ENCODE results near the gene MTA3.

Gene MTA3

GRCh38 chr2:42762823-42763804 is 194.7 kb downstream of the MTA3 start:
- DNase-seq (ENCODE audit: low read depth) = no peak

DNA sequence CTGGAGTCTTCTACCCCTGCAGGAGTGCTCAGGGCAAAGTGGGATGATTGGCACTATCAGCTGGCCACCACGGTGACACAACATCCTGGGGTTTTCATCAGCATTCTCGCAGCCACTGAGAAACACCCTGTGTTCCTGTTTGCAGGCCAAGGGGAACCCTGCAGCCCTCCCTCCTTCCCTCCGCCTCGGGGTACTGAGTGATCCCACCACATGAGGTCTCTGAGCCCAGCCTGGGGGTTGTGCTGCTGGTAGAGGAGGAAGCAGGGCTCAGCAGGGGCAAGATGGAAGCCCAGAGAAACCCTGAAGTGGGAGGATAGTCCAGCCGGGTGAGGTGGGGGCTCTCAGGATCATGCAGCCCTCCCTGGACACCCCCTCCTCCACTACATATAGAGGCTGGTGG is 195.7 kb downstream of the MTA3 start, which contains the start of gene OXER1:
Gene OXER1 (minus strand): TSS at position 40 of the 400 bp plus-strand sequence. CDS start 73 bp downstream, outside the sequence.
- no peak for DNase-seq (ENCODE audit: low read depth)

DNA sequence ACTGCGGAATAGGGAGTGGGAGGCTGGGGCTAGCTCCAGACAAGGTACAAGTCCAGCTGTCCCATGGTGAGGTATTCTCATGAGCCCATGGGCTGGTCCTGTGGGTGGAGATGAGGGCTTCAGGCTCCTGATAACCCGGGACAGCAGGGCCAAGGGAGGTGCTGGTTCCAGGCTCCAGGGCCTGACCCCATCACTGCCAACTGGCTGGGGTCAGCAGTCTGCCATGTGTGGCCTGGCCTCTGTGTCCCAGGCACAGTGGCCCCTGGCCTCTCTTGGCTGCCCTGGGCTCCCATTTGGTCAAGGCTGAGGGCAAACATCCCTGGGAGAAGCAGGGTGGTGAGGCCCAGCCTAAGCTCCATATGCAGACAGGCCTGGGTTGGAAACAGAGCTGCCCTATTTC is 196.5 kb downstream of the MTA3 start:
- no peak for DNase-seq (ENCODE audit: low read depth)

GRCh38 chr2:42765686-42766085 is 197.3 kb downstream of the MTA3 start:
- no peak for DNase-seq (ENCODE audit: low read depth)

GRCh38 chr2:42767080-42767898 is 198.9 kb downstream of the MTA3 start:
- DNase-seq (ENCODE audit: low read depth) = no peak

DNA sequence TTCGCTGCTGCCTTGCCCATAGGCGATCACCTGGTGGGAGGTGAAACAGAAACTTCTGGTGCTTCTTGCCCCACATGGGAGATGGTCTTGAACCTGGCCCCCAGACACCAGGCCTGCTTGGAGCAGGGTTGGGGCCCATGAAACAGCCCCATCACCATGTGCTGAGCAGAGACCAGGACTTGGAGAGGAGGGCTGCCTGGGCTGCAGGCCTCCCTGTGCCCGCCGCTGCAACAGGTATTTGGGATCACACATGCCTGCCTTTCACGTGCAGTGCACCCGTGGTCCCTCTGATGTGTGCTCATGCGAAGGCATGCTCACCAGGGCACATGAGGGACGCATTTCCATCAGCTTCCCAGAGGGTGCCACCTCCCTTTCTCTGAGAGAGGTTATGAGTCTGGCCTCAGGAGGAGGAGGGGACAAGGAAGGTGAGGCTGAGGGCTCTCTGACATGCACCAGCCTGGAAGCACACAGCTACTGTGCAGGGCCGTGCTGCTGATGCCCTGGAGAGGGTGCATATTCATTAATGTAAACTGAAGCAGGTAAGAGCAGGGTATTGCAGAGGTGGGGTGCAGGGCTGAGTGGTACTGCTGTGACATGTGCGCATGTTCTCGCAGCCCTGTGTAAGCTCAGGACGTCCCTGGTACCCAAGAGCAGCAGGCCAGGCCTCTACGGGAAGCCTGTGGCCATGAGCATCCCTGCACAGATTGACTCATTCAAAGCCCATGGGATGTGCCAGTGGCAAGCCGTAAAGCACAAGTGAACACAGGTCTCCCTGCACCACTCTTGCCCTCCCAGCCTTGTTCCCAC is 199.7 kb downstream of the MTA3 start:
- no peak for DNase-seq (ENCODE audit: low read depth)

GRCh38 chr2:42768706-42769256 is 200.3 kb downstream of the MTA3 start:
- DNase-seq (ENCODE audit: low read depth) = no peak

GRCh38 chr2:42769583-42770287 is 201.3 kb downstream of the MTA3 start:
- DNase-seq (ENCODE audit: low read depth) = no peak

- no peak for DNase-seq (ENCODE audit: low read depth)
These were observed 202.1 kb downstream of the MTA3 start for GRCh38 chr2:42770288-42771131.

- DNase-seq (ENCODE audit: low read depth) = no peak
These were observed 203.2 kb downstream of the MTA3 start for GRCh38 chr2:42771546-42772153.

- DNase-seq (ENCODE audit: low read depth) = no peak
These were observed 206.8 kb downstream of the MTA3 start for GRCh38 chr2:42775186-42775585.

- DNase-seq (ENCODE audit: low read depth) = no peak
These were observed 207.4 kb downstream of the MTA3 start for GRCh38 chr2:42775810-42776209.

GRCh38 chr2:42777883-42778805 is 209.7 kb downstream of the MTA3 start:
- DNase-seq (ENCODE audit: low read depth) = no peak

DNA sequence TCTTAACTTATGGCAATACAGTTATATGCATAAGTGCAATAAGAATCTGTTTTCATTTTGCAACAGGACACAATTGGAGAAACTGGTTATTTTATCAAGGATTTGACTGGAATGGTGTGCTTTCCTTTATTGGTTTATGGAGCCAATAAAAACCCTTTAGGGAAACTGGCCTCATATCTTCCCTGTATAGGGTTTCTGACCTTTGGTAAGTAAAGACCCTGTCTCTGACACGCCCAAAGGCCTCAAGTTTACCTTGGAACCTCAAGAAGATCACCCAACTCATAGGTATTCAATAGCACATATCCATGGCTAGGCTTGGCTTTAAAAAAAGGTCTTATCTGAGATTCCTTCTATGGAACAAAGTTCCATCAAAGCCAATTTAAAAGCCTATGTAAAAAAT is 212.7 kb downstream of the MTA3 start:
- no peak for DNase-seq (ENCODE audit: low read depth)

DNA sequence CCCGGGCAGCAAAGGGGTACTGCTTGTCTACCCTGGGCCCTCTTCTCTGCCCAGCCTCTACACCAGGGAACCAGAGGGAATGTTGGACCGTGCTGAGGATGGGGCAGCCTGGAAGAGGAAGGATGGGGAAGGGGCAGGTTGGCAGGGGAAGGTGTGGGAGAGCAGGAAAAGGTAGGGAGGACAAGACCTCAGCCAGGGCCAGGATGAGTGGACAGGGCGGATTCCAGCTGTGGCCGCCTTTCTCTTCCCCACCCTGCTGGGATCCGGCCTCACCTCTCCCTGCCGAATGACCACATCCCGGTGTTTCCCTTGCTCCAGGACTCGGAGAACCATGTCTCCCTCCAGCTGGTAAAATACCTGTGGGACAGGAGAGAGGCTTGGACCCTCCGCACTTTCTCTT is 215.1 kb downstream of the MTA3 start:
- no peak for DNase-seq (ENCODE audit: low read depth)

DNA sequence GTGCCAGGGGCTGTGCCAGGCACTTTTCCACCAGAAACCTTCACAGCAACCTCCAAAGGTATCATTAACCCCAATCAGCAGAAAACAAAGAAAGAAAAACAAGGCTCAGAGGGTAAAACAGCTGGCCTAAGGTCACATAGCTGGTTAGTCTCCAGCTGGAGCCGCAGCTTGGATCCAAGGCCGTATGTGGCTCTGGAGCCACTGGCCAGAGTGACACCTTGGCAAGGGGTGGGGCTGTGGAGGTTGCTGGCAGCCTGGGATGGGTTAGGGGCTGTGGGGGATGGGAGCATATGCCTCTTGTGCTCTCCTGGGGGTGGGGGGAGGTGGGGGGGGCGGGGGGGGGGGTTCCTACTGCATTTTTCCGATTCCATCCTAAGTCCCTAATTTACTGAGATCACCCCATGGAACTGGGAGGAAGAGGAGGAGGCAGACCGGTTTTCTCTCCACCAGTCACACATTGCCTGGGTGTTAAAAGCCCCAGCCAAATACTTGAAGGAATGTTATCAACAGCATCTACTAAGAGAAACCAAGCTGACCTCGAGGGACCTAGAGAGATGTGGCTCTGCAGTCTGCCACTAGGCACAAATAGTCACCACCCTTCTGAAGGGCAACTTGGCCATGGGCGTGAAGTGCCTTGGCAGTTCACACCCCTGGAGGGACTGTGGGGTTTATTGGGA is 215.9 kb downstream of the MTA3 start:
- no peak for DNase-seq (ENCODE audit: low read depth)

GRCh38 chr2:42786561-42787345 is 218.3 kb downstream of the MTA3 start:
- DNase-seq (ENCODE audit: low read depth) = no peak
